ENCODE results near the gene FAM234B.

The FAM234B gene

DNA sequence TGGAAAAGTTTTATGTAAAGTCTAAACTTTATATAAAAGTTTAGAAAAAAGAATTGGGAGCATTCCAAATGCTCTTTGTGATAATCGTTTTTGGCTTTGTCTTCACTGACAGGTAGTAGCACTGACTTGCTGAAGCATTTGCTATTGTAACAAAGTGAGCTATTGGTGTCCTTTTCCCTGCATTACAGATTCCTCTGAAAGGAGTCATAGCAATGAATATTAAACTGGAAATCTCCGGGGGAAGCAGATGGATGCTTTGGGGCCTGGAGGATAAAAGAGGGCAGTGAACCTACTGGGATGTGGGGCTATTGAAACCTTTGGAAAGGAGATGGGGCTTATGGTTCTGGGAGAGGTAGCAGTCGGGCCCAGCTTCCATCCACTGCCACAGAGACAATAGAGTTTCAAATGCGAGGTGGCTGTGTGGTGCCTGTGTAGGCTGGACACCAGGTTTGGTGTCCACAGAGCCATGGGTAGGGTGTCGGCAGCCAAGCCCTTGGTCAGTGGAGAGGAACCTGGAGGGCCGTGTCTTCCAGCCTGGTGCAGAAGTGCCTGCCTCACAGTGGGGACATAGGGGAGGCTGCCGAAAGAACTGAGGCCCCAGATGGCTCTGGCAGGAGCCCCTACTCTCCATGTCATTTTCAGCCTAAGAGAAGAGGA lies 49.1 kb downstream of the FAM234B start:
- DNase-seq (ENCODE audit: low spot score) = no peak

- DNase-seq (ENCODE audit: low spot score) = no peak
These were observed 49.7 kb downstream of the FAM234B start for GRCh38 chr12:13093848-13094220.

GRCh38 chr12:13094367-13094766 lies 50.2 kb downstream of the FAM234B start:
- DNase-seq (ENCODE audit: low spot score) = no peak

GRCh38 chr12:13095266-13095995 lies 51.2 kb downstream of the FAM234B start:
- no peak for DNase-seq (ENCODE audit: low spot score)

- no peak for DNase-seq (ENCODE audit: low spot score)
These were observed 53.4 kb downstream of the FAM234B start for GRCh38 chr12:13097491-13098011.

DNA sequence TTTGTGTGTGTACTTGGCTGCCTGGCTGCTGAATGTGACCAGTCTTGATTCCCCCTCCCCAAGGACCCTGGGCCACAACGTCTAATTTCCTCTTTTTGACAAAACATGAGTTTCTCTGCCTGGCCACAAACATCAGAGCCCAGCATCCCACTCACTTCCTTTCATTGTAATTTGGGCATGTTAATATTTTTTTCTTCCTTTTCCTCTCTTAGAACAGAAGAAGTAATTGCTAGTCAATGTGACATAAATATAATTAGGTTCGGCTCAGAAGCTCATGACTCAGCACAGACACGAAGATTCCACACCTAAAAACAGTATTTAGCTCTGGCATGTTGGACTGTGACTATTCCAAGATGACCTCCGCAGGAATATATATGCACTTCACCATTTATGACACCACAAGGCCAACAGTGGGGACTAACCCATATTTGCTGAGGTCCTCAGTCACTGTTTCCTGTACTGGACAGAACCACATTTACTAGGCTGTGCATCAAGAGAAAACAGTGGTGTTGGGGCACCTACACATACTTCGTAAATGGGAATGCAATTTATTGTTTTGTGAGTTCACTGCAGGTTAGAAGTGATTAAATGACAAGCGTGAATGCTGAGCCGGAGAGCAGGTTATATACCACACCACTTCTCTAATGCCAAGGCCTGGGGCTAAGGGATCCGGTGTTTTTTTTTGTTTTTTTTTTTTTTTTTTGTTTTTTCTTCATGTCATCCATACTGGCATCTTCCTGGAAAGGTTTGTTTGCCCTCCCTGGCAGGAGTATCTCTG lies 55.1 kb downstream of the FAM234B start:
- DNase-seq (ENCODE audit: low spot score) = peak; percentile 13

DNA sequence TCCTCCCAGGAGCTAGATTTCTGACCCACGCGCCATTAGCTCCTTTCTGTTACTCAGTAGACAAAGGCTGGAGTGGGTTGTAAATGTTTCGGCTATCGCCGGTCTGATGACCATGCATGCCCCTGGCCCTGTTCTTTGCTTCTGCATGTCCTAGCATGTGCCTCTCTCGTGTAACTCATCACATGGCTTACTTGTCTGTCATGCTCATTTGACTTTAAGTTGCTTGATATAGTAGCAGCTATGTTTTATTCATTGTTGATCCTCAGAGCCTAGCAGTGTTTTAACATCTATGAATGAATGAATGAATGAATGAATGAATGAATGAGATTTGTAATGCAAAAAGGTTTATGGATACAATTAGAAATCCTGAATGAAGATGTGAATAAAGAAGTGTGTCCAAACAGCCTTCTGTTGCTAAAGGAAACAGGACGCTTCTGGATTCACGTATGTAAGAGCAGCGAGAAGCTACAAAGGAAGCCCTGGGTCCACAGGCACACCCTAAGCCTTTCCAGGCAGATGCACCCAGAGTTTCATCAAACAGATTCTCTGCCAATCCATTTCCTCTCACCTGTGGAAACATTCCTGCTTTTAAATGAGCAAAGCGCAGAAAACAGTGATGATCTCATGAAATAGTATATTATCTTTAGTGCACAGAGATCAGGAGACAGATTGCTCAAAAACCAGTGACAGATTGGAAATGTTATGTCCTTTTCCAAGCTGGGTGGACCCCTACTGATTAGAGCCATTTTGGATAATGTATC lies 55.8 kb downstream of the FAM234B start:
- DNase-seq (ENCODE audit: low spot score) = no peak

GRCh38 chr12:13100605-13100881 lies 56.4 kb downstream of the FAM234B start:
- no peak for DNase-seq (ENCODE audit: low spot score)

DNA sequence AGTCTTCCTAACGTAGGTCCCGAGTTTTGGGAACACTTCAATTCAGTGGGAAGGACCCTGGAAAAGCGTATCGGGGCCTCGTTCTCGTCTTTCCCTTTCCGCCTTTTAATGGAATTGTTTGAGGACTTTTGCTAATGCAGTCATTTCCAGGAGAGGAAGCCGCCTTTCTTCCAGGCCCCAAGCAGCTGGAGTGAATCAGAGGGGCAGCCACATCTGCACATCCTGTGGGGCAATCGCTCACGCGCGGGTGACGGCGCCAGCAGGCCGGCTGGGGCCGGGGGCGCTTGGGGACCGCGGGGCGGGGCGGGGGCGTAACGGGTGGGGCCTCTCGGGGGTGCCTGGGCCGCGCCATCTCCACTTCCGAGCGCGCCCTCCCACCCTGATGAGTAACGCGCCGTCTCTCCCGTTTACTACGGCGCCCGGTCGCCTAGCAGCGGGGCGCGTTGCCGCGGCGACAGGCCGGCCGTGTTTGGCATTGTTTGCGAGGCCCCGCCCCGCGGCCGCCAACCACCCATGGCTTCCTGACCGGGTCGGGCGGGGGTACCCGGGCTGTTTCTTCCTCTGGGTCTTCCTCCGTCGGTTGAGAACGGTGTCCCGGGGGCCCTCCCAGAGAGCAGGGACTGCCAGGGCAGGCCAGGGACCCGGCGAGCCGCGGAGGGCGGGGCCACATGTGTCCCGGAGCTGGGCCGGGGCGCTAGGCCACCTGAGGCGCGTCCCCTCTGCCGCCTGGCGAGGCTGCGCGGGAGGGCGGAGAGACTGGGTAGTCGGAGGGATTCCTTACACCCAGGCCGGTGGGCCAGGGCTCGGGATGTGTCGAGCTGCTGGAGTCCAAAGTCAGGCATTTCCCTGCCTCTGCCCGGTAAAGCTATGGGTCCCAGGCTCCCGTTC lies 56.9 kb downstream of the FAM234B start:
- DNase-seq (ENCODE audit: low spot score) = peak; percentile 76

DNA sequence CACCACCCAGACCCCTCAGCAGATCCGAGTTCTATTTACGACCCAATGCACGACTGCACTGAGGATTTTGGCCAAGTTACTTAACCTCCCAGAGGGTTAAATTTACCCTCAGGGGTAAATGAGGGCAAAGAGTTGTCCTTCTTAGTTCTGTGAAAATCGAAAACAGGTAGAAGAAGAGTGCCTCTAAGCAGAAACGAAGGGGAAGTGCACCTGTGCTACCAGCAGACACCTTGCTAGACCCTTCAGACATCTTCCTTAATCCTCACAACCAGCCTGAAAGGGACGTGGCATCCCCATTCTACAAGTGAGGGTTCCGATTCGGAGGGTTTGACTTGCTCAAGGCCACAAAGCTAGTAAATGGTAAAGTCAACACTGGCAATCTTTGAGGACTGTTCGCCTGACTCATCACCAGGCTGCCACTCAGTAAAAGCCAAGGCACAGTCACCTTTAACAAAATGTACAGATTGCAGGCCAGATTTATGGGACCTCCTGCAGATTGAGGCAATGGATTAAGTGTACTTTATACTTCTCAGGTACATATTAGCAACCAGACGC lies 57.7 kb downstream of the FAM234B start:
- DNase-seq (ENCODE audit: low spot score) = peak; percentile 9

DNA sequence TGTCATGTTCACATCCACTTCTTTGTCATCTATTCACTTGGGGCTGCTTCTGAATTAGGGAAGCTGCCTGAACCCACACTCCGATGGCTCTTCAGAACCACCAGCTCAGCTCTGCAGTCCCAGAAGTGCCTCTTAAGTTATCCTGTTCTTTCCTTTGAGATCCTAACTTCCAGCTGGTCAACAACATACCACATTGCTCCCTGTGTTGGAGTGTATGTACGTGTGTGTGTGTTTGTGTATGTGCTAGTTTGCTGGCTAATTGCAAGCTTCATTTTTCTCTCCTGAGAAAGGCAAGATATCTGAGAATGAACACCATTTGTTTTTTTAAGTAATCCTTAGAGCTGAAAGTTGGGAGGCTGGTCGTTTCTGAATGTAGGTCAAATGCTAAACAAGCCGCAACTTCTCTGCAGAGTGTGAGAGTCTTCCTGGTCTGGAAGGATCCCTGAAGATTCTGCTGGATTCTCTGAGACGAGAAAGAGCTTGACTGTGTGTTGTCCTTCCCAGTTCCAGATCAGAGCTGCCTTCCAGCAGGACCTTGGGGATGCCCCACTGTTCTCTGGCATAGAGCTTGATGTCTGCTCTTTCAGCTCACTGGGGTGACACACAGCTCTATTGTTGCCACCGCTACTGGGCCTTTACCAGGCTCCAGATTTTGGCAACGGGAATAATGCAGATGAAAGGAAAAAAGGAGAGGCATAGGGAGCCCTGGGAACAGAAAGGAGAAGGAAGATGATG lies 58.4 kb downstream of the FAM234B start:
- peak; percentile 84 for DNase-seq (ENCODE audit: low spot score)

GRCh38 chr12:13103391-13104033 lies 59.3 kb downstream of the FAM234B start, which contains the start of gene GSG1:
Gene GSG1, minus strand, starts transcription at chr12:13103667. Its CDS starts 155 bp downstream, at chr12:13103512.
- no peak for DNase-seq (ENCODE audit: low spot score)

DNA sequence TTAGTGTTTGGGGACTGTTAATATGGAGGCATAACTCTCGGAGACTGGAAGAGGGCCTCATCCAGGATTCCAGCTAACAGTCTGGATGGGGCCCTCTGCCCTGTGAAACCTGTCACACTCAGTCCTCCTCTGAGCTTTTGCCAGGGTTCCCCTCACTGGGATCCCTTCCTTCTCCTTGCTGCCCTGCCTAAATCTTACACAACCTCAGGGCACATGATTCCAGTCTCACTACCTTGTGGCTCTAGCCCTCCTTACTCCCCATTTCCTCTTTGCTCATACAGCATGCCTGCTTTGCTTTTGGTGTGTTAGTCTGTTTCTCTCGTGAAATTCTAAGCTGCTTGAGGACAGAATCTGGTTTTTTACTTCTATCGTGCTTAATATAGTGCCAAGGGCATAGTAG lies 60.2 kb downstream of the FAM234B start:
- no peak for DNase-seq (ENCODE audit: low spot score)

DNA sequence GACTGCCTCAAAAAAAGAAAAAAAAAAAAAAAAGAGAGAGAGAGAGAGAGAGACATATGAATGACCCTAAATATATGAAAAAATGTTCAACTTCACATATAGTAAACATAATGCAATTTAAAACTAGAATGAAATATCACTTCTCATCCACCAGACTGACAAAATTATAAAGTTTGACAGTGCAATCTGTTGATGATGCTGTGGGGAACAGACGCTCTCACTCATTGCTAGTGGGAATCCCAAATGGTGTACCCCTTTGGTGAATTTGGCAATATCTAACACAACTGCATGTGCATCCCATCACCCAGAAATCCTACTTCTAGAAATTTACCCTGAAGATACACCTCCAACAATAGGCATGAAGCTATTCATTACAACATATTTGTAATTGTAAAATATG lies 61.6 kb downstream of the FAM234B start:
- DNase-seq (ENCODE audit: low spot score) = no peak

DNA sequence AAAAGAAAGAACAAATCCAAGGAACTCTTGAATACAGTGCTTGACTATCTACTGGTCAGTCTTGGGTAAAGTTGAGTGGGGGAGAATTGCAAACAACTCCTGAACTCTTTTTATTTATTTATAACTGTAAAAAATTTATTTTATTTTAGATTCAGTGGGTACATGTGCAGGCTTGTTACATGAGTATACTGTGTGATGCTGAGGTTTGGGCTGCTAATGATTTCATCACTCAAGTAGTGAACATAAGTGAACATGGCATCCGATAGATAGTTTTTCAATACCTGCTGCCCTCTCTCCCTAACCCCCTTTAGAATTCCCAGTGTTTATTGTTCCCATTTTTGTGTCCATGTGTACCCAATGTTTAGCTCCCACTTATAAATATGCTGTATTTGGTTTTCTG lies 62.5 kb downstream of the FAM234B start:
- no peak for DNase-seq (ENCODE audit: low spot score)

DNA sequence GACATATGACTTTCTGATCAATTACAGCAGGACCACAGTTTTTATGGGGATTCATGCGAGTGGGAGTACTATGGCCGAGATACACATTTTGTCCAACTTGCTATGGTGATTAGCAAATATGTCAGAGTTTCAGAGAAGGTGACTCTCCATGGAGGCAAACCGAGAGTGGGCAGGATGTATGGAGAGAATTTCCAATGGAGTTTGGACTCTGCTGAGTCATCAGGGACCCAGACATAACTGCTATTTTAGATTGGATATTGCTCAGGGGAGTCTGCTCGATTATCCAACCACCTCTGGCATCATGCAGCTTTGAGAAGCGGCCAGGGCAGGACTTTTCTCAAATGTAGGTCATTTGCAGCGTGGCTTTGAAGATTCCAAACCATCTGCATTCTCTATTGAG lies 68.8 kb downstream of the FAM234B start:
- no peak for DNase-seq (ENCODE audit: low spot score)

DNA sequence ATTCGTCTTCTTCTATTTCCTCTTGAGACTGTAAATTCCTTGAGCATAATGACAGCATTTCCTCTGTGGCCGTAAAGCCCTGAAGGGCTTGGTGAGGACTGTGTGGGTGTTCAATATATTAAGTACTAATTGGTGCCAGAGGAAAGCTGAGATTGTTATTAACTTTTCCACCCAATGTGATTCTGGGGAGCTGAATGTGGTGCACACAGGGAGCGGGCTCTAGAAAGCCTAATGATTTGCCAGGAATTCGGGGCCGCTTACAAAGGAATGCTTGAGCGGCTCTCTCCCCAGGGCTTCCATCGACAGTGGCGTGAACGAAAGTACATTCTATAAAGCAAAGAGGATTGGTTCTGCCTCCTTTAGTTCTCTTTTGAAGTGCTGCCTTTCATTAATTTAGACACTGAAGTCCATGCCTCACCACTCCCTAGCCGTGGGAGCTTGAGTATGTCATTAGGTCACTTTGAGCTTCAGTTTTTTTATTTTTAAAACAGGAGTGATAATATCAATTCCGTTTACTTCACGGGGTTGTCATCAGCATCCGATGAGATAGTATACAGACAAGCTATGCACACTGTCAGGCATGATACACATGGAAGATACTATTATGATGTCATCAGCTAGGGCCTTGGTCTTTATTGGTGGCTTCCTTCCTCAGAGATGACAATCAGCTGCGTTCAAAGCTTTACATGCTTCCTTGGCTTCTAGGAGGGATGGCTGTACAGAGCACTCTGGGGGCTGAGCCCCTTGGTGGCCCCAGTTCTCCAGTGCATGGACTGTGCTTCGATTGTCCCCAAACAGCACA lies 70.3 kb downstream of the FAM234B start:
- no peak for DNase-seq (ENCODE audit: low spot score)

DNA sequence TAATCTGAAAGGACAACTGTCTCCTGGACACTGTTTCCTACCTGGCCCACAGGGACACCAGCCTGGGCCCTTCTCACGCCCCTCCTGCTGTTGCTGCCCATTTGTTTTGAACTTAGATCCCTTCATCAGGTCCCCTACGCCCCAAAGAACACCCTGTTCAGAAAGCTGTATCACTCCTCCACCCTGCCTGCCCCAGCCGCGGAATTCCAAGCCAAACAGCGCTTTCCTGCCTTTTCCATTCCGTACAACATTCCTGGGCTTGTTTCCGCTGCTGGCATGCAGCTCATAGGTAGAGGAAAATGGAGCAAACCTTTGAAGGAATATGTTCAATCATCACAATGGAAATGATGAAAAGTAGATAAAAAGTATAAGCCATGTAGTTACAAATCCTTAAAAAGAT lies 72.1 kb downstream of the FAM234B start:
- no peak for DNase-seq (ENCODE audit: low spot score)

GRCh38 chr12:13117029-13117428 lies 72.8 kb downstream of the FAM234B start:
- DNase-seq (ENCODE audit: low spot score) = no peak
